ENCODE data around the gene TNIK. TPM values are rescaled to one million over a fixed set of nuclear protein-coding genes. Genes with fewer than 3 reads are reported as not detected.

Gene TNIK
- total and polyA plus RNA-seq, 2 experiments from 2014 or later = 14.6 to 34.3 TPM

GRCh38 chr3:171258316-171258715, 201.9 kb downstream of the TNIK start:
- Histone ChIP-seq H3K79me2 (replicated peaks; ENCODE audit: insufficient read depth) (peaks cover 40% of the 10 kb centered on the region; the same call in 1 of the 2 replicates), H4K20me1 (replicated peaks; ENCODE audit: insufficient read depth) (no peaks in the 10 kb centered on the region), H2AFZ (no peak overlapping the region), H3K4me3 (no peak overlapping the region), H3K9me2 (ENCODE audit: insufficient read depth) (peaks cover 2% of the 10 kb centered on the region), H3K4me2 (no peak overlapping the region), H3K36me3 (ENCODE audit: insufficient read depth) (no peaks in the 10 kb centered on the region), H3K4me1 (ENCODE audit: insufficient read depth) (peaks cover 8% of the 10 kb centered on the region; the same call in 1 of the 2 replicates), H3F3A (replicated peaks; ENCODE audit: low read depth) (no peaks in the 10 kb centered on the region), H3K27me3 (ENCODE audit: insufficient read depth) (no peaks in the 10 kb centered on the region), H3K27ac (ENCODE audit: low read depth) (no peak overlapping the region)
- Mint-ChIP-seq H3K4me3 (no peak overlapping the region), H3K27me3 (ENCODE audit: insufficient read depth, low read depth, poor library complexity) (peaks cover 2% of the 10 kb centered on the region), H3K36me3 (ENCODE audit: low read depth) (no peaks in the 10 kb centered on the region), H3K27ac (no peak overlapping the region), H3K4me1 (peaks cover 34% of the 10 kb centered on the region), H3K9me3 (no peaks in the 10 kb centered on the region; the same call in 2 of the 3 replicates)
- DNase-seq (ENCODE audit: low spot score) (peak; percentile 15), ATAC-seq (no peak)
- TF ChIP-seq STAT1 (IDR thresholded peaks at IDR 0.05; ENCODE audit: unreplicated experiment) = no peak
- no peak for TF ChIP-seq ZNF331 (CRISPR knock-in tag; IDR thresholded peaks at IDR 0.05; ENCODE audit: low read depth)

- Mint-ChIP-seq H3K4me3 (no peak overlapping the region), H3K4me1 (peaks cover 33% of the 10 kb centered on the region)
- TF ChIP-seq ZNF331 (CRISPR knock-in tag; IDR thresholded peaks at IDR 0.05; ENCODE audit: low read depth) (no peak), CTCF (conservative IDR thresholded peaks at IDR 0.05; ENCODE audit: low read depth in 2 of 2) (no peak), POLR2AphosphoS5 (IDR thresholded peaks at IDR 0.05; ENCODE audit: low read depth) (no peak), ZNF462 (CRISPR knock-in tag; IDR thresholded peaks at IDR 0.05) (no peak), JUNB (IDR thresholded peaks at IDR 0.05; ENCODE audit: unreplicated experiment) (no peak), STAT1 (IDR thresholded peaks at IDR 0.05; ENCODE audit: unreplicated experiment) (no peak), ETS1 (IDR thresholded peaks at IDR 0.05) (no peak)
Measured at GRCh38 chr3:171257251-171258203, 202.7 kb downstream of the TNIK start.

More at GRCh38 chr3:171257251-171258203, 202.7 kb downstream of the TNIK start:
- no peaks in the 10 kb centered on the region; the same call in 2 of the 3 replicates for H3K9me3 Mint-ChIP-seq
- Histone ChIP-seq H4K20me1 (replicated peaks; ENCODE audit: insufficient read depth) (no peaks in the 10 kb centered on the region), H3K27me3 (ENCODE audit: insufficient read depth) (no peaks in the 10 kb centered on the region), H3K4me2 (no peak overlapping the region), H2AFZ (no peak overlapping the region), H3K79me2 (replicated peaks; ENCODE audit: insufficient read depth) (peaks cover 33% of the 10 kb centered on the region; the same call in 1 of the 2 replicates), H3F3A (replicated peaks; ENCODE audit: low read depth) (no peaks in the 10 kb centered on the region), H3K9me2 (ENCODE audit: insufficient read depth) (peaks cover 2% of the 10 kb centered on the region), H3K27ac (ENCODE audit: low read depth) (no peak overlapping the region), H3K36me3 (ENCODE audit: insufficient read depth) (no peaks in the 10 kb centered on the region), H3K4me3 (no peak overlapping the region), H3K4me1 (ENCODE audit: insufficient read depth) (peaks cover 8% of the 10 kb centered on the region; the same call in 1 of the 2 replicates)
- no peak for DNase-seq (ENCODE audit: low spot score)
- H3K27ac Mint-ChIP-seq = no peak overlapping the region
- H3K36me3 Mint-ChIP-seq (ENCODE audit: low read depth) = no peaks in the 10 kb centered on the region
- no peak for ATAC-seq
- H3K27me3 Mint-ChIP-seq (ENCODE audit: insufficient read depth, low read depth, poor library complexity) = peaks cover 2% of the 10 kb centered on the region
